IPS-18c (cell line): Measurements from ENCODE around the gene DNAJC1.

ENCODE experiments used
- H3K4me3 ChIP-seq: 2 replicates; pipeline ENCODE4 v1.7.0; 2013; ENCODE audit warnings: low read depth, mild to moderate bottlenecking, low read length, moderate library complexity; ENCODE audit not compliant: insufficient read depth
- H3K9me3 ChIP-seq: one replicate; pipeline ENCODE4 v1.6.1; 2013; ENCODE audit warnings: mild to moderate bottlenecking, low read length, moderate library complexity; ENCODE audit not compliant: control insufficient read depth, insufficient read depth

The DNAJC1 gene

GRCh38 chr10:22017283-22018020 lies 13.9 kb upstream of the DNAJC1 start:
- no peak overlapping the region for H3K4me3 ChIP-seq
- H3K9me3 ChIP-seq: no peaks in the 10 kb centered on the region

- H3K4me3 ChIP-seq: no peak overlapping the region
- H3K9me3 ChIP-seq: no peaks in the 10 kb centered on the region
These were observed 12.6 kb upstream of the DNAJC1 start for GRCh38 chr10:22016046-22016705.

- no peaks in the 10 kb centered on the region for H3K9me3 ChIP-seq
These were observed 7.5 kb upstream of the DNAJC1 start for GRCh38 chr10:22010973-22011408.

GRCh38 chr10:22010539-22010938 lies 7.0 kb upstream of the DNAJC1 start:
- no peak overlapping the region for H3K4me3 ChIP-seq
- H3K9me3 ChIP-seq: no peaks in the 10 kb centered on the region

More at GRCh38 chr10:22010973-22011408, 7.5 kb upstream of the DNAJC1 start:
- H3K4me3 ChIP-seq: no peak overlapping the region

GRCh38 chr10:22006379-22006884 lies 2.9 kb upstream of the DNAJC1 start:
- no peaks in the 10 kb centered on the region for H3K9me3 ChIP-seq
- no peak overlapping the region for H3K4me3 ChIP-seq

GRCh38 chr10:22005763-22006162 lies 2.2 kb upstream of the DNAJC1 start:
- Histone ChIP-seq H3K4me3 (no peak overlapping the region), H3K9me3 (no peaks in the 10 kb centered on the region)

- Histone ChIP-seq H3K4me3 (no peak overlapping the region; the same call in 1 of the 2 replicates), H3K9me3 (no peaks in the 10 kb centered on the region)
These were observed 393 bp upstream of the DNAJC1 start for GRCh38 chr10:22003964-22004281.

- H3K4me3 ChIP-seq: peak overlapping the region; percentile 89
- no peaks in the 10 kb centered on the region for H3K9me3 ChIP-seq
These were observed 846 bp downstream of the DNAJC1 start for GRCh38 chr10:22002591-22003176.

- no peak overlapping the region for H3K4me3 ChIP-seq
- no peaks in the 10 kb centered on the region for H3K9me3 ChIP-seq
These were observed 8.0 kb downstream of the DNAJC1 start for GRCh38 chr10:21995557-21995956.

GRCh38 chr10:21993360-21994001 lies 10.0 kb downstream of the DNAJC1 start:
- Histone ChIP-seq H3K9me3 (no peaks in the 10 kb centered on the region), H3K4me3 (no peak overlapping the region)

- no peak overlapping the region for H3K4me3 ChIP-seq
- no peaks in the 10 kb centered on the region for H3K9me3 ChIP-seq
These were observed 11.7 kb downstream of the DNAJC1 start for GRCh38 chr10:21991785-21992184.

GRCh38 chr10:21990449-21990848 lies 13.1 kb downstream of the DNAJC1 start:
- Histone ChIP-seq H3K9me3 (no peaks in the 10 kb centered on the region), H3K4me3 (no peak overlapping the region)

GRCh38 chr10:21989453-21990154 lies 13.9 kb downstream of the DNAJC1 start:
- Histone ChIP-seq H3K4me3 (no peak overlapping the region), H3K9me3 (no peaks in the 10 kb centered on the region)

- Histone ChIP-seq H3K9me3 (peaks cover 2% of the 10 kb centered on the region), H3K4me3 (no peak overlapping the region)
These were observed 18.0 kb downstream of the DNAJC1 start for GRCh38 chr10:21985541-21985940.

- H3K4me3 ChIP-seq: no peak overlapping the region
- H3K9me3 ChIP-seq: peaks cover 2% of the 10 kb centered on the region
These were observed 22.4 kb downstream of the DNAJC1 start for GRCh38 chr10:21981118-21981517.

- H3K9me3 ChIP-seq: peaks cover 2% of the 10 kb centered on the region
- no peak overlapping the region for H3K4me3 ChIP-seq
These were observed 22.8 kb downstream of the DNAJC1 start for GRCh38 chr10:21980691-21981090.

- Histone ChIP-seq H3K9me3 (no peaks in the 10 kb centered on the region), H3K4me3 (no peak overlapping the region)
These were observed 25.2 kb downstream of the DNAJC1 start for GRCh38 chr10:21978191-21978862.
